DND-41 (cell line): Measurements from ENCODE around the gene TUBGCP3.

Experiments
- EZH2 ChIP-seq: IDR thresholded peaks from 3 replicates; pipeline ENCODE4 v1.6.1; 2012; ENCODE audit warnings: borderline replicate concordance, low read depth, mild to moderate bottlenecking, moderate library complexity, low read length, inconsistent platforms; ENCODE audit not compliant: severe bottlenecking
- TF ChIP-seq, protein P1 (sequence below): IDR thresholded peaks from 2 replicates; pipeline ENCODE4 v1.5.1; 2012; ENCODE audit warnings: borderline replicate concordance, low read length, moderate library complexity, mild to moderate bottlenecking; ENCODE audit not compliant: poor library complexity, severe bottlenecking; ENCODE audit errors: extremely low read depth

DNA sequence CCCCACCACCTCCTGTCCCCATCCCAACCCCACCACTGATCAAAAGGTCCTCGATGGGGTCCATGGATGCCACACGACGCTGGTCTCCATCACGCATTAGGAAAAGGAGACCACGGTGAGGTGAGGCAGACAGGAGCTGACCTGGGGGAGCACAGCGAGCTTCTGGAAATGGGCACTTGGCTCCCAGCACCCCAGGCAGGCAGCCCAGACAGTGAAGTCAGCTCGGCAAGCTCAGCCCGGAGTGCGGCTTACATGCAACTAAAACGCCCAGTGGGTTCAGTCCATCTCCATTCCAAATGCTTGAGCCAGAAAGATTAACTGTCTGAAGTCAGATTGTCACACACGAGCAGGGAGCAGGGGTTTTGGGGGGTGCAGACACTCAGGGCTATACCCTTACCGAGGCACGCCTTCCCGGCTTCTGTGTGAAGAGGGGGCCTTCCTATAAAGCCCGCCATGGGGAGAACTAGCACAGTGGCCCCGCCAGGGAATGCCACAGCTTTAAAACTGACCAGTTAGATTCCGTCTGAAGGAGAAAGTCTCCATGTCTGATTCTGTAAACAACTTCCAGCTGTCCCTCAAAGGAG is 132.4 kb downstream of the TUBGCP3 start:
- TF ChIP-seq, protein P1, sequence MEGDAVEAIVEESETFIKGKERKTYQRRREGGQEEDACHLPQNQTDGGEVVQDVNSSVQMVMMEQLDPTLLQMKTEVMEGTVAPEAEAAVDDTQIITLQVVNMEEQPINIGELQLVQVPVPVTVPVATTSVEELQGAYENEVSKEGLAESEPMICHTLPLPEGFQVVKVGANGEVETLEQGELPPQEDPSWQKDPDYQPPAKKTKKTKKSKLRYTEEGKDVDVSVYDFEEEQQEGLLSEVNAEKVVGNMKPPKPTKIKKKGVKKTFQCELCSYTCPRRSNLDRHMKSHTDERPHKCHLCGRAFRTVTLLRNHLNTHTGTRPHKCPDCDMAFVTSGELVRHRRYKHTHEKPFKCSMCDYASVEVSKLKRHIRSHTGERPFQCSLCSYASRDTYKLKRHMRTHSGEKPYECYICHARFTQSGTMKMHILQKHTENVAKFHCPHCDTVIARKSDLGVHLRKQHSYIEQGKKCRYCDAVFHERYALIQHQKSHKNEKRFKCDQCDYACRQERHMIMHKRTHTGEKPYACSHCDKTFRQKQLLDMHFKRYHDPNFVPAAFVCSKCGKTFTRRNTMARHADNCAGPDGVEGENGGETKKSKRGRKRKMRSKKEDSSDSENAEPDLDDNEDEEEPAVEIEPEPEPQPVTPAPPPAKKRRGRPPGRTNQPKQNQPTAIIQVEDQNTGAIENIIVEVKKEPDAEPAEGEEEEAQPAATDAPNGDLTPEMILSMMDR, result no peak
- TF ChIP-seq EZH2, result no peak
